SK-N-SH (cell line): ENCODE data around the gene TET2.

Experiments
- CTCF ChIP-seq: fragments of 200-600 bp; sonication (generic); IDR thresholded peaks from 2 replicates; pipeline ENCODE4 v1.6.1; 2017; ENCODE audit warnings: antibody characterized with exemption, mild to moderate bottlenecking, moderate library complexity
- RAD21 ChIP-seq: IDR thresholded peaks from 2 replicates; pipeline ENCODE4 v1.6.1; 2012; ENCODE audit warnings: mild to moderate bottlenecking, low read length

- no peak for TF ChIP-seq RAD21
- TF ChIP-seq CTCF = no peak
Measured at GRCh38 chr4:105126311-105127169, 20.1 kb upstream of the TET2 start.
